ENCODE data around the gene C1orf226.

Gene C1orf226

GRCh38 chr1:162366671-162367070 is 14.9 kb upstream of the C1orf226 start:
- DNase-seq, result no peak

- no peak for DNase-seq
These were observed 14.5 kb upstream of the C1orf226 start for GRCh38 chr1:162367073-162367472.

- no peak for DNase-seq
These were observed 13.8 kb upstream of the C1orf226 start for GRCh38 chr1:162367772-162368171.

GRCh38 chr1:162368451-162368850 is 13.1 kb upstream of the C1orf226 start:
- DNase-seq, result no peak

GRCh38 chr1:162369571-162369970 is 12.0 kb upstream of the C1orf226 start:
- DNase-seq, result no peak

- DNase-seq, result no peak
These were observed 11.4 kb upstream of the C1orf226 start for GRCh38 chr1:162370161-162370560.

GRCh38 chr1:162370721-162371120 is 10.8 kb upstream of the C1orf226 start:
- DNase-seq, result no peak

- no peak for DNase-seq
These were observed 9.9 kb upstream of the C1orf226 start for GRCh38 chr1:162371611-162372010.

GRCh38 chr1:162372159-162373071 is 9.1 kb upstream of the C1orf226 start:
- no peak for DNase-seq

GRCh38 chr1:162373072-162373427 is 8.5 kb upstream of the C1orf226 start:
- no peak for DNase-seq

GRCh38 chr1:162373541-162374260 is 7.8 kb upstream of the C1orf226 start:
- DNase-seq, result no peak

GRCh38 chr1:162374406-162374805 is 7.1 kb upstream of the C1orf226 start:
- DNase-seq, result no peak

- DNase-seq, result no peak
These were observed 6.1 kb upstream of the C1orf226 start for GRCh38 chr1:162375463-162375862.

- DNase-seq, result no peak
These were observed 4.8 kb upstream of the C1orf226 start, which contains the start of gene SPATA46 for GRCh38 chr1:162376691-162377090. TSS of gene SPATA46 (minus strand) at chr1:162376854. CDS start at chr1:162376790, 64 bp downstream.

- DNase-seq, result no peak
These were observed 1.3 kb upstream of the C1orf226 start for GRCh38 chr1:162380061-162380846.

- DNase-seq, result no peak
These were observed 618 bp downstream of the C1orf226 start for GRCh38 chr1:162381941-162382750.

- DNase-seq, result no peak
These were observed 1.6 kb downstream of the C1orf226 start for GRCh38 chr1:162383091-162383490.

GRCh38 chr1:162383516-162383915 is 2.0 kb downstream of the C1orf226 start:
- no peak for DNase-seq

- no peak for DNase-seq
These were observed 2.6 kb downstream of the C1orf226 start for GRCh38 chr1:162384116-162384515.

GRCh38 chr1:162384601-162385279 is 3.2 kb downstream of the C1orf226 start:
- no peak for DNase-seq

- DNase-seq, result no peak
These were observed 3.7 kb downstream of the C1orf226 start for GRCh38 chr1:162385280-162385623.

- no peak for DNase-seq
These were observed 4.2 kb downstream of the C1orf226 start for GRCh38 chr1:162385702-162386101.
